SK-N-SH treated with all-trans-retinoic acid at 6 μM for 48 hours (cell line): ENCODE results near the gene LDHAL6B.

Source experiments
- ATAC-seq: fragments of 200-7000 bp; cut with Tn5 transposase; 3 replicates; pipeline ENCODE4 v1.9.1; 2020; ENCODE audit warnings: mild to moderate bottlenecking, moderate library complexity
- BACH2 ChIP-seq: fragments of 250-450 bp; sonication (Bioruptor Pico); IDR thresholded peaks from 2 replicates; pipeline ENCODE4 v1.9.0; 2021; ENCODE audit warnings: mild to moderate bottlenecking, borderline replicate concordance
- CSDC2 ChIP-seq: fragments of 250-450 bp; sonication (Bioruptor Pico); IDR thresholded peaks from 2 replicates; pipeline ENCODE4 v1.5.0; 2020; ENCODE audit warnings: mild to moderate bottlenecking, moderate library complexity
- ESRRG ChIP-seq: fragments of 250-450 bp; sonication (Bioruptor Pico); IDR thresholded peaks from 2 replicates; pipeline ENCODE4 v1.6.1; 2021; ENCODE audit warnings: mild to moderate bottlenecking
- GLIS3 ChIP-seq: fragments of 250-450 bp; sonication (Bioruptor Pico); IDR thresholded peaks from 2 replicates; pipeline ENCODE4 v1.5.0; 2020; ENCODE audit warnings: mild to moderate bottlenecking, moderate library complexity
- OSR1 ChIP-seq: fragments of 250-450 bp; sonication (Bioruptor Pico); IDR thresholded peaks from 2 replicates; pipeline ENCODE4 v1.8.0; 2022; ENCODE audit warnings: moderate library complexity, mild to moderate bottlenecking, inconsistent platforms
- RARB ChIP-seq: fragments of 250-450 bp; sonication (Bioruptor Pico); IDR thresholded peaks from 2 replicates; pipeline ENCODE4 v1.8.0; 2021; ENCODE audit warnings: mild to moderate bottlenecking, moderate library complexity
- TCF4 ChIP-seq: fragments of 250-450 bp; sonication (Bioruptor Pico); IDR thresholded peaks from 2 replicates; pipeline ENCODE4 v1.8.0; 2021; ENCODE audit warnings: mild to moderate bottlenecking, moderate library complexity, borderline replicate concordance
- TOX ChIP-seq: fragments of 250-450 bp; sonication (Bioruptor Pico); IDR thresholded peaks from 2 replicates; pipeline ENCODE4 v1.8.0; 2021; ENCODE audit warnings: mild to moderate bottlenecking, moderate library complexity, borderline replicate concordance
- ZC3H10 ChIP-seq: fragments of 250-450 bp; sonication (Bioruptor Pico); IDR thresholded peaks from 2 replicates; pipeline ENCODE4 v1.5.1; 2021; ENCODE audit warnings: mild to moderate bottlenecking, moderate library complexity
- ZFP3 ChIP-seq: fragments of 250-450 bp; sonication (Bioruptor Pico); IDR thresholded peaks from 2 replicates; pipeline ENCODE4 v1.5.0; 2020; ENCODE audit warnings: mild to moderate bottlenecking, moderate library complexity
- ZFP30 ChIP-seq: fragments of 450-650 bp; formaldehyde crosslinking; IDR thresholded peaks from 2 replicates; pipeline ENCODE4 v1.5.0; 2022; ENCODE audit warnings: mild to moderate bottlenecking, moderate library complexity
- ZNF565 ChIP-seq: fragments of 450-650 bp; formaldehyde crosslinking; conservative IDR thresholded peaks from 2 replicates; pipeline ENCODE4 v1.5.0; 2020; ENCODE audit warnings: low read depth, mild to moderate bottlenecking, moderate library complexity
- ZNF70 ChIP-seq: fragments of 450-650 bp; formaldehyde crosslinking; IDR thresholded peaks from 2 replicates; pipeline ENCODE4 v1.5.0; 2020; ENCODE audit warnings: mild to moderate bottlenecking, moderate library complexity
- ZNF8 ChIP-seq: fragments of 450-650 bp; formaldehyde crosslinking; IDR thresholded peaks from 2 replicates; pipeline ENCODE4 v1.5.0; 2020; ENCODE audit warnings: mild to moderate bottlenecking, moderate library complexity
- TF ChIP-seq, protein P1 (sequence below): fragments of 250-450 bp; sonication (Bioruptor Pico); IDR thresholded peaks from 2 replicates; pipeline ENCODE4 v1.5.1; 2020; ENCODE audit warnings: low read depth, mild to moderate bottlenecking, moderate library complexity
- TF ChIP-seq, protein P2 (sequence below): fragments of 250-450 bp; sonication (Bioruptor Pico); IDR thresholded peaks from 2 replicates; pipeline ENCODE4 v1.5.0; 2020; ENCODE audit warnings: mild to moderate bottlenecking, moderate library complexity
- TF ChIP-seq, protein P3 (sequence below): fragments of 250-450 bp; sonication (Bioruptor Pico); IDR thresholded peaks from 2 replicates; pipeline ENCODE4 v1.8.0; 2020; ENCODE audit warnings: mild to moderate bottlenecking, moderate library complexity, borderline replicate concordance
- TF ChIP-seq, protein P4 (sequence below): fragments of 250-450 bp; sonication (Bioruptor Pico); IDR thresholded peaks from 2 replicates; pipeline ENCODE4 v1.5.1; 2021; ENCODE audit warnings: mild to moderate bottlenecking, moderate library complexity
- TF ChIP-seq, protein P5 (sequence below): fragments of 250-450 bp; sonication (Bioruptor Pico); IDR thresholded peaks from 2 replicates; pipeline ENCODE4 v1.8.0; 2021; ENCODE audit warnings: low read depth, mild to moderate bottlenecking, moderate library complexity, borderline replicate concordance

The LDHAL6B gene

DNA sequence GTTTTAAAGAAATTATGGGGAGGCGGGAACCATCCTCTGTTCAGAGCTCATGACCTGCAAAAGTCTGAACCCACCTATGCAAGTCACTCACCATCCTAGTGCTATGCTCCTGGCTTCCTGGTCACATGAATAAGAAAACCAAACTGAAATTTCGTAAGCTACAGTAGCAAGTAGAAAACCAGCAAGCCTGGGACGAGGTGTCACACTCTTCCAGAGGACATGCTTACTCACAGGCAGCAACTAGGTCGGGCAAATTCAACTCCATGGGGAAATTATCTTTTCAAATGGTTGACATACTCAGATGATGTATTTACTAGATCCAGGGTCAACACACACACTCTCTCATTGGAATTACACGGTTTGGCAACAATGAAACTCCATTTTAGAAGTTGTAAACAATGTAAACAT, 31.3 kb downstream of the LDHAL6B start:
- ATAC-seq, result no peak
- no peak for TF ChIP-seq TOX (CRISPR knock-in tag)
- TF ChIP-seq, protein P1, sequence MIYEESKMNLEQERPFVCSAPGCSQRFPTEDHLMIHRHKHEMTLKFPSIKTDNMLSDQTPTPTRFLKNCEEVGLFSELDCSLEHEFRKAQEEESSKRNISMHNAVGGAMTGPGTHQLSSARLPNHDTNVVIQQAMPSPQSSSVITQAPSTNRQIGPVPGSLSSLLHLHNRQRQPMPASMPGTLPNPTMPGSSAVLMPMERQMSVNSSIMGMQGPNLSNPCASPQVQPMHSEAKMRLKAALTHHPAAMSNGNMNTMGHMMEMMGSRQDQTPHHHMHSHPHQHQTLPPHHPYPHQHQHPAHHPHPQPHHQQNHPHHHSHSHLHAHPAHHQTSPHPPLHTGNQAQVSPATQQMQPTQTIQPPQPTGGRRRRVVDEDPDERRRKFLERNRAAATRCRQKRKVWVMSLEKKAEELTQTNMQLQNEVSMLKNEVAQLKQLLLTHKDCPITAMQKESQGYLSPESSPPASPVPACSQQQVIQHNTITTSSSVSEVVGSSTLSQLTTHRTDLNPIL (CRISPR knock-in tag), result no peak
- no peak for TF ChIP-seq GLIS3 (CRISPR knock-in tag)
- no peak for TF ChIP-seq OSR1 (CRISPR knock-in tag)
- TF ChIP-seq, protein P2, sequence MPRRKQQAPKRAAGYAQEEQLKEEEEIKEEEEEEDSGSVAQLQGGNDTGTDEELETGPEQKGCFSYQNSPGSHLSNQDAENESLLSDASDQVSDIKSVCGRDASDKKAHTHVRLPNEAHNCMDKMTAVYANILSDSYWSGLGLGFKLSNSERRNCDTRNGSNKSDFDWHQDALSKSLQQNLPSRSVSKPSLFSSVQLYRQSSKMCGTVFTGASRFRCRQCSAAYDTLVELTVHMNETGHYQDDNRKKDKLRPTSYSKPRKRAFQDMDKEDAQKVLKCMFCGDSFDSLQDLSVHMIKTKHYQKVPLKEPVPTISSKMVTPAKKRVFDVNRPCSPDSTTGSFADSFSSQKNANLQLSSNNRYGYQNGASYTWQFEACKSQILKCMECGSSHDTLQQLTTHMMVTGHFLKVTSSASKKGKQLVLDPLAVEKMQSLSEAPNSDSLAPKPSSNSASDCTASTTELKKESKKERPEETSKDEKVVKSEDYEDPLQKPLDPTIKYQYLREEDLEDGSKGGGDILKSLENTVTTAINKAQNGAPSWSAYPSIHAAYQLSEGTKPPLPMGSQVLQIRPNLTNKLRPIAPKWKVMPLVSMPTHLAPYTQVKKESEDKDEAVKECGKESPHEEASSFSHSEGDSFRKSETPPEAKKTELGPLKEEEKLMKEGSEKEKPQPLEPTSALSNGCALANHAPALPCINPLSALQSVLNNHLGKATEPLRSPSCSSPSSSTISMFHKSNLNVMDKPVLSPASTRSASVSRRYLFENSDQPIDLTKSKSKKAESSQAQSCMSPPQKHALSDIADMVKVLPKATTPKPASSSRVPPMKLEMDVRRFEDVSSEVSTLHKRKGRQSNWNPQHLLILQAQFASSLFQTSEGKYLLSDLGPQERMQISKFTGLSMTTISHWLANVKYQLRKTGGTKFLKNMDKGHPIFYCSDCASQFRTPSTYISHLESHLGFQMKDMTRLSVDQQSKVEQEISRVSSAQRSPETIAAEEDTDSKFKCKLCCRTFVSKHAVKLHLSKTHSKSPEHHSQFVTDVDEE (CRISPR knock-in tag), result no peak
- TF ChIP-seq, all 23 proteins: peak for 0

DNA sequence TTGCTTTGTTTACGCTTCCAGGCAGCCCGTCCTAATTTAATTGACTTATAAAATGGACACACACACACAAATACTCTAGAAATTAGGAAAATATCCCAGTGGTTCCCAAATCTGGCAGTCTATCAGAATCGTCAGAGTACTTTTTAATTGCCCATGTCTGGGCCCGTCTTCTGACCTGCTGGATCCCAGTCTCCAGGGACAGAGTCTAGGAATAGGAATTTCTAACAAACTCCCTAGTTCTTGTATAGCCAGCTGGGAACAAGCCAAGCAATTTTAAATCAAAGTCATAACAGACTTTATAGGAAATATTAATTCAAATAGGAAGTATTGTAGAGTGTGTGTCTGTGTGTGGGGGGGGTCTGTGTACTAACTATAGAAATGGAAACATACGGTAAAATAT, 33.4 kb downstream of the LDHAL6B start:
- TF ChIP-seq BACH2 (CRISPR knock-in tag), result no peak
- TF ChIP-seq ZFP3 (CRISPR knock-in tag), result no peak
- TF ChIP-seq ESRRG (CRISPR knock-in tag), result no peak
- no peak for TF ChIP-seq ZNF70 (CRISPR knock-in tag)
- no peak for TF ChIP-seq TOX (CRISPR knock-in tag)
- no peak for TF ChIP-seq RARB (CRISPR knock-in tag)
- TF ChIP-seq, protein P3, sequence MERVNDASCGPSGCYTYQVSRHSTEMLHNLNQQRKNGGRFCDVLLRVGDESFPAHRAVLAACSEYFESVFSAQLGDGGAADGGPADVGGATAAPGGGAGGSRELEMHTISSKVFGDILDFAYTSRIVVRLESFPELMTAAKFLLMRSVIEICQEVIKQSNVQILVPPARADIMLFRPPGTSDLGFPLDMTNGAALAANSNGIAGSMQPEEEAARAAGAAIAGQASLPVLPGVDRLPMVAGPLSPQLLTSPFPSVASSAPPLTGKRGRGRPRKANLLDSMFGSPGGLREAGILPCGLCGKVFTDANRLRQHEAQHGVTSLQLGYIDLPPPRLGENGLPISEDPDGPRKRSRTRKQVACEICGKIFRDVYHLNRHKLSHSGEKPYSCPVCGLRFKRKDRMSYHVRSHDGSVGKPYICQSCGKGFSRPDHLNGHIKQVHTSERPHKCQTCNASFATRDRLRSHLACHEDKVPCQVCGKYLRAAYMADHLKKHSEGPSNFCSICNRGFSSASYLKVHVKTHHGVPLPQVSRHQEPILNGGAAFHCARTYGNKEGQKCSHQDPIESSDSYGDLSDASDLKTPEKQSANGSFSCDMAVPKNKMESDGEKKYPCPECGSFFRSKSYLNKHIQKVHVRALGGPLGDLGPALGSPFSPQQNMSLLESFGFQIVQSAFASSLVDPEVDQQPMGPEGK (CRISPR knock-in tag), result no peak
- no peak for TF ChIP-seq ZNF8 (CRISPR knock-in tag)
- no peak for TF ChIP-seq ZFP30 (CRISPR knock-in tag)
- TF ChIP-seq CSDC2, result no peak
- TF ChIP-seq ZC3H10 (CRISPR knock-in tag), result no peak
- TF ChIP-seq, protein P4, sequence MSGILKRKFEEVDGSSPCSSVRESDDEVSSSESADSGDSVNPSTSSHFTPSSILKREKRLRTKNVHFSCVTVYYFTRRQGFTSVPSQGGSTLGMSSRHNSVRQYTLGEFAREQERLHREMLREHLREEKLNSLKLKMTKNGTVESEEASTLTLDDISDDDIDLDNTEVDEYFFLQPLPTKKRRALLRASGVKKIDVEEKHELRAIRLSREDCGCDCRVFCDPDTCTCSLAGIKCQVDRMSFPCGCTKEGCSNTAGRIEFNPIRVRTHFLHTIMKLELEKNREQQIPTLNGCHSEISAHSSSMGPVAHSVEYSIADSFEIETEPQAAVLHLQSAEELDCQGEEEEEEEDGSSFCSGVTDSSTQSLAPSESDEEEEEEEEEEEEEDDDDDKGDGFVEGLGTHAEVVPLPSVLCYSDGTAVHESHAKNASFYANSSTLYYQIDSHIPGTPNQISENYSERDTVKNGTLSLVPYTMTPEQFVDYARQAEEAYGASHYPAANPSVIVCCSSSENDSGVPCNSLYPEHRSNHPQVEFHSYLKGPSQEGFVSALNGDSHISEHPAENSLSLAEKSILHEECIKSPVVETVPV (CRISPR knock-in tag), result no peak
- TF ChIP-seq TCF4, result no peak
- TF ChIP-seq GLIS3 (CRISPR knock-in tag), result no peak
- TF ChIP-seq, protein P2 (CRISPR knock-in tag), result no peak
- ATAC-seq, result no peak

DNA sequence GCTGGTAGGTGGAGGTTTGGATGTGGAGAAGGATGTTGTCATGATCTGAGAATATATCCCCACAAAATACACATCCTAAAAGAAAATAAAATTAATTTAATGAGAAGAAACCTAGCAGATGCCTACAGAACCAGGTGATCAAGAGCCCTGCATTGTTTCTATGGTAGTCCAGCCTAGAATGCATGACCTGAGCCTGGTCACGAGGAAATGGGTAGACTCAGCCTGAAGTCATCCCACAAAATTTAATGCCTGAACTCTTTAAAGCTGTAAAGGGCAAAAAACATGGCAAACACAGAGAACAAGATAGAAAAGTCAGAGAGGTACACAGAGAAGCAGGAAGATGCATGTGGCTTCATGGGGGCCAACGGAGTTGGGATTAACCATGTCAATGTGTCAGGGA, 36.0 kb downstream of the LDHAL6B start:
- no peak for ATAC-seq
- no peak for TF ChIP-seq ZFP30 (CRISPR knock-in tag)
- TF ChIP-seq ESRRG (CRISPR knock-in tag), result no peak
- no peak for TF ChIP-seq OSR1 (CRISPR knock-in tag)
- TF ChIP-seq TCF4, result no peak
- TF ChIP-seq, protein P5, sequence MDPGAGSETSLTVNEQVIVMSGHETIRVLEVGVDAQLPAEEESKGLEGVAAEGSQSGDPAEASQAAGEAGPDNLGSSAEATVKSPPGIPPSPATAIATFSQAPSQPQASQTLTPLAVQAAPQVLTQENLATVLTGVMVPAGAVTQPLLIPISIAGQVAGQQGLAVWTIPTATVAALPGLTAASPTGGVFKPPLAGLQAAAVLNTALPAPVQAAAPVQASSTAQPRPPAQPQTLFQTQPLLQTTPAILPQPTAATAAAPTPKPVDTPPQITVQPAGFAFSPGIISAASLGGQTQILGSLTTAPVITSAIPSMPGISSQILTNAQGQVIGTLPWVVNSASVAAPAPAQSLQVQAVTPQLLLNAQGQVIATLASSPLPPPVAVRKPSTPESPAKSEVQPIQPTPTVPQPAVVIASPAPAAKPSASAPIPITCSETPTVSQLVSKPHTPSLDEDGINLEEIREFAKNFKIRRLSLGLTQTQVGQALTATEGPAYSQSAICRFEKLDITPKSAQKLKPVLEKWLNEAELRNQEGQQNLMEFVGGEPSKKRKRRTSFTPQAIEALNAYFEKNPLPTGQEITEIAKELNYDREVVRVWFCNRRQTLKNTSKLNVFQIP, result no peak
- TF ChIP-seq, protein P1 (CRISPR knock-in tag), result no peak
- TF ChIP-seq TOX (CRISPR knock-in tag), result no peak
- no peak for TF ChIP-seq ZFP3 (CRISPR knock-in tag)
- TF ChIP-seq, protein P2 (CRISPR knock-in tag), result no peak
- TF ChIP-seq CSDC2, result no peak
- TF ChIP-seq ZNF565, result no peak
